Measurements from ENCODE around the gene C6orf52.
A peak's percentile ranks its signal among the peaks of the same experiment; 100 is the strongest.
"Not testable (repeated sequence)": the region's sequence is repeated elsewhere in the genome, so short reads cannot be mapped to it uniquely, and the experiment has no call there.

Gene C6orf52

DNA sequence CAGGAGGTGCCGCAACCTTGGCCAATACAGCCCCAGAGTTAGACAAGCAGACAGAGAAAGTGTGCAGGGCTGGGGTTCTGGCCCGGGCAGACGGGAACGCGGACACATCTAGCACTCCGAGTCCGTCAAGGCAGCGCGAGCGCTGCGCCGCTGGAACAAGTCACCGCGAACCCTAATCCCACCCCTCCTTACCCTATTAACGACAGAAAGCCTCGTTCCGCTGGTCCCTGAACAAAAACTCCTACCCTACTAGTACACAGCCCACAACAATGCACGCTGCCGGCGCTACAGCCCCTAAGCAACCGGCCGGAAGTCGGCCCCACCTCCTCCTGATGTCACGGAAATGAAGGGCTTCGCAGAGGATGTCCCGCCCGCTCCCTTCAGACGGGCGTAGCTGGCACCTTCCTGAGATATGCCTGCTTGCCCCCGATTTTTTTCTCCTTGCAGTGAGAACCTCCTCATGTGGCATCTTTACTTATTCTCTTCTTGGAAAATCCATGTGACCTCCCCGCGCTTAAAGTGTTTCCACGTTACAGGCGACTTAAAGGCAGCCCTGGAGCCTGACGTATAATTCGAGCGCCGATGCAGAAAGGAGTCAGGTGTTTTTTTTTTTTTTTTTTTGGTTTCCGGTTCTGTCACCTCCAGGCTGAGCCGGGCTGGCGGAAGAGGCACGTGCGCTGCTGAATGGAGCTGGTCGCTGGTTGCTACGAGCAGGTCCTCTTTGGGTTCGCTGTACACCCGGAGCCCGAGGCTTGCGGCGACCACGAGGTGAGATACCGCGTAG is at the start of gene C6orf52, which contains the start of gene PAK1IP1:
Gene C6orf52 (minus strand): TSS at position 315 of the 784 bp plus-strand sequence. CDS start 7,066 bp downstream, outside the sequence.
Gene PAK1IP1 (plus strand): TSS at position 671 of the 784 bp plus-strand sequence. CDS start 14 bp downstream, at position 685.
- peak; percentile 96 for DNase-seq (ENCODE audit: low spot score)

DNA sequence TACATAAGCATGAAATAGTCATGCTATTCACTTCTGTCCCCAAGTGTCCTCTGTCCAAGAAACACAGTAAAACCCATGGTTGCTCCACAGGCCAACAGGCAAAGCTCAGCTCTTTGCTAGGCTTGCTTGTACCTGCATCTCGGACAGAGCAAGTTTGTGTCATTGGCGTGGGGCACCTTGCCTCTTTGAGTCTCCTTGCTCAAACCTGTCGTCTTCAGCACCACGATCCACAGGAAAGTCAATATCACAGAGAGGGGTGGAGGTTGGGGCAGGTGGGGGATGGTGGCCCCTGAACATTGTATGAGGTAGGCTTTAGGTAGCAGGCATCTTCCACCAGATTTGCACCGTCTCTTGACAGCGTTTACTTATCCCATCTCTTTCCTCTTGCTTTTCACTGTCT is 49.1 kb upstream of the C6orf52 start:
- DNase-seq (ENCODE audit: low spot score), result no peak

DNA sequence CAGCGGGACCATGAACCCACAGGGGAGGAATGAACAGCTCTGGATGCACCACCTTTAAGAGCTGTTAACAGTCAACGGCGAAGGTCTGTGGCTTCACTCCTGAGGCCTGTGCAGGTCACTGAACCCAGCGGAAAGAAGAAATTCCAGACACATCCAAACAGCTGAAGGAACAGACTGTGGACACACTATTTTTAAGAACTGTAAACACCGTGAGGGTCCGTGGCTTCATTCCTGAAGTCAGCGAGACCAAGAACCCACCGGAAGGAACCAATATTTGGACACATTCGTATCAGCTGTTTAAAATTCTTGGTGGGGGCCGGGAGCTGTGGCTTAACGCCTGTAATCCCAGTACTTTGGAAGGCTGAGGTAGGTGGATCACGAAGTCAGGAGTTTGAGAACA is 47.8 kb upstream of the C6orf52 start:
- DNase-seq (ENCODE audit: low spot score), result no peak

DNA sequence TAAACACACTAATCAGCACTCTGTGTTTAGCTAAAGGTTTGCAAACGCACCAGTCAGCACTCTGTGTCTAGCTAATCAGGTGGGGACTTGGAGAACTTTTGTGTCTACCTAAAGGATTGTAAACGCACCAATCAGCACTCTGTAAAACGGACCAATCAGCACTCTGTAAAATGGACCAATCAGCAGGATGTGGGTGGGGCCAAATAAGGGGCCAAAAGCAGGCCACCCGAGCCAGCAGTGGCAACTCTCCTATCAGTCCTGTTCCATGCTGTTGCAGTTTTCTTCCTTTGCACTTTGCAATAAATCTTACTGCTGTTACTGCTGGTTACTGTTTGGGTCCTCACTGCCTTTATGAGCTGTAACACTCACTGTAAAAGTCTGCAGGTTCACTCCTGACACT is 47.2 kb upstream of the C6orf52 start:
- DNase-seq (ENCODE audit: low spot score), result not testable (repeated sequence)

DNA sequence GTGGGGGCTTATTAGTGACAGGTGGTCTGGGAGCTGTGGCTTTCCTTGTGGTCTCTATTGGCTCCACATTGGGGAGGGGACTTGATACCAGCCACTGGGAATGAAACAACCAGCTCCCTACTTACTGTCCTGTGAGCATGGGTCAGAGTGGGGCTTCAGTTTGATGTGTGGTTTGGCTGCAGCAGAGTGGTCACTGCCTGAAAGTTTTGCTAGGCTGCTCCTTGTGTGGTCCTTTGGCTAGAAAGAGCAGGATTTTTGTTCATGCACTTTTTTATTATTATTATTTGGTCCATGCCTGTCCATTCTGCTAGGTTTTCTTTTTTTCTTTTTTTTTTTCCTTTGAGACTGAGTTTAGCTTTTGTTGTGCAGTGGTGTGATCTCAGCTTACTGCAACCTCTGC is 45.6 kb upstream of the C6orf52 start:
- DNase-seq (ENCODE audit: low spot score), result no peak

DNA sequence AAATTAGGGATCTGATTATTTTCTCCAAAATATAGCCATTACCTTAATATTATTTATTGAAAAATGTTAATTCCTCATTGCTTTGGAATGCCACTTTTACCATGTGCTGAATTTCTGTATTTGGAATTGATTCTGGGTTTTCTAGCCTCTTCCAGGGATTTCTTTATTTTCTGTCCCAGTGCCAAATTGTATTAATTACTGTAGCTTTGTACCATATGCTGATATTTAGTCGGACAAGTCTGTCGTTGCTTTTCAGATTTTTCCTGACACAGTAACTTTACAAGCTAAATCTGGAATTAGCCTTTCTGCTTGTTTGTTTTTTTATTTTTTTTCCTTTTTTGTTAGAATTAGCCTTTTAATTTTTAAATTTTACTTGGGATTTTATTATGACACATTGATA is 42.3 kb upstream of the C6orf52 start:
- no peak for DNase-seq (ENCODE audit: low spot score)

DNA sequence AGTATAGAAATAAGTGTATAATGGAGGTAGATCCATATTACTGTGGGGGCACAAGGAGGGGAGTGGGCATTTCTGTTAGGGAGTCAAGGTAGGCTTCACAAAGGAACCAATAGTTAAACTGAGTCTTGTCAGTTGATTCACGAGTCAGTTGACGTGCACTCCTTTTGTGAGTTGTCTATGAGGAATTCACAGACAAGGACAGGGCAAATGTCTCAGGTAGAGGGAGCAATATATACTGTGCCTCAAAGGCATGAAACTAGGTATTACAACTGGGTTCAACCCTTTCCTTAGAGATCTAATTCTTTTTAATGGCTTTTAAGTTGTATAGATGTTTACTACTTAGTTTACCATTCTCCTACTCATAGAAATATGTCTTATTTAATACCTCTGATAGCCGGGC is 39.4 kb upstream of the C6orf52 start:
- no peak for DNase-seq (ENCODE audit: low spot score)

DNA sequence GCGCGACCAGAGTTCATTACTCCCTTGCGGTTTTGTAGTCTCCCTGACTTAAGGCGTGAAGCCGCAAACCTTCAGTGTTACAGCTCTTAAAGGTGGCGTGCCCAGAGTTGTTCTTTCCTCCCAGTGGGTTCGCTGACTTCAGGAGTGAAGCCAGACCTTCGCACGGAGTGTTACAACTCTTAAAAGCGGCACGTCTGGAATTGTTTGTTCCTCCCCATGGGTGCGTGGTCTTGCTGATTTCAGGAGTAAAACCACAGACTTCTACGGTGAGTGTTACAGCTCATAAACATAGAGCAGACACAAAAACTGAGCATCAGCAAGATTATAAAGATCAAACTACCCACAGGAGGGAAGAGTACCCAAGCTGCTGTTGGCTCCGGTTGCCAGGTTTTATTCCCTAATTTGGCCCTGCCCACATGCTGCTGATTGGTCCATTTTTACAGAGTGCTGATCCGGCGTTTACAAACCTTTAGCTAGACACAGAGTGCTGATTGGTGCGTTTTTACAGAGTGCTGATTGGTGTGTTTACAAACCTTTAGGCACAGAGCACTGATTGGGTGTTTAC is 38.8 kb upstream of the C6orf52 start:
- DNase-seq (ENCODE audit: low spot score), result no peak

DNA sequence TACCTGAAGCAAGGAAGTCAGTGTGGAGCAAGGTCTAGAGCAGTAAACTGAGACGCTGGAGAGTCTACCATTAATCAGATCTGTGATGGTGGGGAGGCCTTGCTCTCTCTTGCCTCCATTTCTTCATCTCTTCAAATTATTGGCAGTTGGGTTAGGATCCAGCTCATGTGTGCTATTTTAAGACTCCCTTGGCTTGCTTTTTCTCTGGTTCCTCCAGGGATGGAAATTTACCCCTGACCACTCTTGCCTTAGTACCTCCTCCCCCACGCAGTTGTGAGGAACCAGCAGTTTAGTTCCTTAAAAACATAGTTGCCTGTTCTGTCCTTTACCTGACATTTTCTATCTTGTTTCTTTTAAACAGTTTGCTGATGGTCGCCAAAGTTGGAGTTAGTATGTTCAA is 35.8 kb upstream of the C6orf52 start:
- DNase-seq (ENCODE audit: low spot score), result no peak

DNA sequence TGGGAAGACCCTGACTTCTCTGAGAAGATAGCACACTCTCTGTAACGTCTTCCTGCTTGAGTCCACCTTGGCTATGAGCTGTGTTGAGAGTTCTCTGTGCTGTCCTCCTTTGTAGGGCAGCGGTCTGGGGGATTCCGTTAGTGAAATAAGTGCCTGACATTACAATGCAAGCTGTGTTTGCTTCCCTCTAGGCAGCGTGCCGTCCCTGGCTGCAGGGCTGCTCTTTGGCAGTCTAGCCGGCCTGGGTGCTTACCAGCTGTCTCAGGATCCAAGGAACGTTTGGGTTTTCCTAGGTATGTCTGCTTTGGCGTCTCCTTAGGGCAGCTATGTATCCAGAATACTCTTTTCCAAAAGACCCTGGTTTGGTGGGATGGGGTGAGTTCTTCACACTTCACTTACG is 31.3 kb upstream of the C6orf52 start:
- no peak for DNase-seq (ENCODE audit: low spot score)

DNA sequence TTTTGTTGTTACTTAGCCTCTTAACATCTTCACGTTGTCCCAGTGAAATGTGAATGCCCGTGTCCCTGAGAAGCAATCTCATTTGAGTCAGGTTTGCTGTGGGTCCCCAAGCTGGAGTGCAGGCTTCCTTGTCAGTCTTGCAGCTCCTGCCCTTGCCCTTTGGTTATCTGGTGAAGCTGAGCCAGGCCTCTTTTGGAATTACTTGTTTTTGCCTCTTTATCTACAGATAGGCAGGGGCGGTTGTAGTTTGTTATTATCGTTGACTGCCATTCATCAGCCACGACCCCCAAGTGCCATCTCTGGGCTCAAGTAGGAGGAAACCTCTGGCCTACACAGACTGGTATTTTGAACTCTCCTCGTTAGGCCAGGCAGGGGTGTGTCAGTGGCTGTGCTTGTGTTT is 30.6 kb upstream of the C6orf52 start:
- DNase-seq (ENCODE audit: low spot score), result no peak

DNA sequence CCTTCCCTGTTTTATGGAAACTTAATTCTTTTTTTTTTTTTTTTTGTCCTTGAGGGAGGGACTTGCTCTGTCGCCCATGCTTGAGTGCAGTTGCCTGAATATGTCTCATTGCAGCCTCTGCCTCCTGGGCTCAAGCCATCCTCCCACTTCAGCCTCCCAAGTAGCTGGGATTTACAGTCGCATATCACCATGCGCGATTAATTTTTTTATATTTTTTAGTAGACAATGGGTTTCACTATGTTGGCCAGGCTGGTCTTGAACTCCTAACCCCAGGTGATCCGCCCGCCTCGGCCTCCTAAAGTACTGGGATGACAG is 29.1 kb upstream of the C6orf52 start:
- no peak for DNase-seq (ENCODE audit: low spot score)

DNA sequence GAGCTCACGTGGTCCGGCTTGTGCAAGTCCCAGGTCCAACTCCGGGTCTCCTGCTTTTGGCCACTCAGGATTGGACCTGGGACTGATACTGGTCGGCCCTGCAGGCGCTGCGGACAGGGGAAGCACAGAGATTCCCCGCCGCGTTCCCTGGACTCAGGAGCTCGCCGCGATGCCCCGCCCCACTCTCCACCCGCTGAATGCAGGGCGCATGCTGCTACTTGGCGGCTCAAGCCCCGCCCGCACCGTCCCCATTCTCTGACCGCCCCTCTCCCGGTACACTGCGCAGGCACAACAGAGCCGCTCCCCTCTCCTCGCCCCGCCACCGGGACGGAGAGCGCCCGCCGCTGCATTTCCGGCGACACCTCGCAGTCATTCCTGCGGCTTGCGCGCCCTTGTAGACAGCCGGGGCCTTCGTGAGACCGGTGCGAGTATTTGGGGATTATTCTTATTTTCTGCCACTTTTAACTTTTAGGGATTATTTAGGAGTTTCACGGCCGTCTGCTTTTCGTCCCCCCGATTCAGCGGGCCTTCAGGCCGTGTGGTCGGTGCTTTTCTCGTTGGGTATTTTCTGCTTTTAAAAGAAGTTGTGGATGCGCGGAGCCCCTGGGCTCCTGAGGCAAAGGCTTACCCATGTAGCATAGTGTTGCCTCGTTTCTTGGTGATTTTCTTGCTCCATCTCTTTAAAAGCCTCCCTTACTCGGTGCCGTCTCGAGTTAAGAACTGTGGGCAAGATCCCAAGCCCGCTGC is 28.6 kb upstream of the C6orf52 start, which contains the start of gene TMEM14C:
Gene TMEM14C (plus strand): TSS at position 251 of the 747 bp plus-strand sequence. CDS start 1,544 bp downstream, outside the sequence.
- DNase-seq (ENCODE audit: low spot score), result peak; percentile 89

DNA sequence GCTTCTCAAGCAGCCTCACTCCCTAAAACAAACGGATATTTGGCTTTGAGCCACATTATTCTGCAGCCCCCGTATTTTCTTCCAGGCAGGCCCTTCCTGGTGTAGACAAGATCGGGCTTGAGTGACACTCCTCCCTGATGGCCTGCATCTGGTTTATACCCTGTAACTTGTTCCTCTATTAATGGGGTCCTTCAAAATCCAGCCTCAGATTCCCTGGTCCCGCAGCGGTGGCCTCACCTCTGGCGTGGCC is 28.1 kb upstream of the C6orf52 start:
- no peak for DNase-seq (ENCODE audit: low spot score)

DNA sequence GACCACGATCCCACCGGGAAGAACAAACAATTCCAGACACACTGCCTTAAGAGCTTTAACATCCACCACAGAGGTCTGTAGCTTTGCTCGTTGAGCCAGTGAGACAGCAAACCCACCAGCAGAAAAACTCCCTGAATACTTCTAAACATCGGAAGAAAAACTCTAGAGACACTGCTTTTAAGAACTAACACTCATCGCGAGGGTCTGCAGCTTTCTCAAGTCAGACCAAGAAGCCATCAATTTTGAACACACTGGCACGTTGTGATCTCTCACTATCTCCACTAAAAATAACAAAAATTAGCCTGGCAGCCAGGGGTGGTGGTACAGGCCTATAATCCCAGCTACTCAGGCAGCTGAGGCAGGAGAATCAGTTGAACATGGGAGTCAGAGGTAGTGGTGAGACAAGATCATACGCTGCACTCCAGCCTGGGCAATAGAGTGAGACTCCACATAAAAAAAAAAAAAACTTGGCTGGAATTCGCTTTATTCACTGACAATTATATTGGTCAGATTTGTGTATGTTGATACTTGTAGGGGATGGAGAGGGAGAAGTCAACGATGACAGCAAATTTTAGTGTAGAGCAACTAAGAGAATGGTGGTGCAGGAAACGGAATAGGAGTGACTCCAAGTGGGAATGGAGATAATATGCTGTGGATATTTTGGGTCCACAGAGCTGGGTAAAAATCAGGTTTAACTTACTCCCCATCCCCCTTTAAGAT is 27.6 kb upstream of the C6orf52 start:
- DNase-seq (ENCODE audit: low spot score), result no peak

DNA sequence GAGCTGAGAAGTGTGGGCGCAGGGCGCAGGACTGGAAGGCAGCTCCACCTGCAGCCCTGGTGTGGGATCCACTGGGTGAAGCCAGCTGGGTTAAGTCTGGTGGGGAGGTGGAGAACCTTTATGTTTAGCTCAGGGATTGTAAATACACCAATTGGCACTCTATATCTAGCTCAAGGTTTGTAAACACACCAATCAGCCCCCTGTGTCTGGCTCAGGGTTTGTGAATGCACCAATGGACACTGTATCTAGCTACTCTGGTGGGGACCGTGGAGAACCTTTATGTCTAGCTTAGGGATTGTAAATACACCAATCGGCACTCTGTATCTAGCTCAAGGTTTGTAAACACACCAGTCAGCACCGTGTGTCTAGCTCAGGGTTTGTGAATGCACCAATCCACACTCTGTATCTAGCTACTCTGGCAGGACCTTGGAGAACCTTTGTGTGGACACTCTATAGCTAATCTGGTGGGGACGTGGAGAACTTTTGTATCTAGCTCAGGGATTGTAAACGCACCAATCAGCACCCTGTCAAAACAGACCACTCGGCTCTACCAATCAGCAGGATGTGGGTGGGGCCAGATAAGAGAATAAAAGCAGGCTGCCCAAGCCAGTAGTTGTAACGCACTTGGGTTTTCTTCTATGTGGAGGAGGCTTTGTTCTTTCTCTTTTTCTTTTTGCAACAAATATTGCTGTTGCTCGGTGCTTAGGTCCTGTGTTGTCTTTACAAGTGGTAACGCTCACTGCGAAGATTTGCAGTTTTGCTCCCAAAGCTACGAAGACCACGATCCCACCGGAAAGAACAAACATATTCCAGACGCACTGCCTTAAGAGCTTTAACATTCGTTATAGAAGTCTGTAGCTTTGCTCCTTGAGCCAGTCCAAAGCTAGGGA is 26.8 kb upstream of the C6orf52 start:
- DNase-seq (ENCODE audit: low spot score), result peak; percentile 46

DNA sequence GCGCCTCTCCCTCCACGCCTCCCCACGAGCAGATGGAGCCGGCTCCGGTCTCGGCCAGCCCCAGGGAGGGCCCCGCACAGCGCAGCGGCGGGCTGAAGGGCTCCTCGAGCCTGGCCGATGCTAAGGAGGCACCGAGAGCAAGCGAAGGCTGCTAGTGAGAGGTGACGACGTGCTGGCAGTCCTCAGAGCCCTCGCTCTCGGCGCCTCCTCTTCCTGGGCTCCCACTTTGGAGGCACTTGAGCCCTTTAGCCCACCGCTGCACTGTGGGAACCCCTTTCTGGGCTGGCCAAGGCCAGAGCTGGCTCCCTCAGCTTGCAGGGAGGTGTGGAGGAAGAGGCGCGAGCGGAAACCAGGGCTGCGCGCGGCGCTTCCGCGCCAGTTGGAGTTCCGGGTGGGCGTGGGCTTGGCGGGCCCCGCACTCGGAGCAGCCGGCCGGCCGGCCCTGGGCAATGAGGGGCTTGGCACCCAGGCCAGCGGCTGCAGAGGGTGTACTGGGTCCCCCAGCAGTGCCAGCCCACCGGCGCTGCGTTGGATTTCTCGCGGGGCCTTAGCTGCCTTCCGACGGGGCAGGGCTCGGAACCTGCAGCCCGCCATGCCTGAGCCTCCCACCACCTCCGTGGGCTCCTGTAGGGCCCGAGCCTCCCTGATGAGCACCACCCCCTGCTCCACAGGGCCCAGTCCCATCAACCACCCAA is 26.0 kb upstream of the C6orf52 start:
- DNase-seq (ENCODE audit: low spot score), result peak; percentile 34

DNA sequence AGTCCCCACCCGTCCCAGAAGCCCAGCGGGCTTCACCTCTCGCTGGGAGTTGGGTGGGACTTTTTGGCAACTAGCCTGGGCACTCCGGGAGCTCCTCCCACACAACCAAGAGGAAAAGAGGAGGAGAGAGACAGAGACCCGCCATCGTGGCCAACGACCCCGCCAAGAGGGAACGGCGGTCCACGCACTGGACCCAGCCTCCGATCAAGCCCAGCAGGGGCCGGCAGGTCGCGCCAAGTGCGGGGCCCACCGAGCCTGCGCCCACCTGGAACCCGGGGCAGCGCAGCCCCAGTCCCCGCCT is 25.5 kb upstream of the C6orf52 start:
- no peak for DNase-seq (ENCODE audit: low spot score)

DNA sequence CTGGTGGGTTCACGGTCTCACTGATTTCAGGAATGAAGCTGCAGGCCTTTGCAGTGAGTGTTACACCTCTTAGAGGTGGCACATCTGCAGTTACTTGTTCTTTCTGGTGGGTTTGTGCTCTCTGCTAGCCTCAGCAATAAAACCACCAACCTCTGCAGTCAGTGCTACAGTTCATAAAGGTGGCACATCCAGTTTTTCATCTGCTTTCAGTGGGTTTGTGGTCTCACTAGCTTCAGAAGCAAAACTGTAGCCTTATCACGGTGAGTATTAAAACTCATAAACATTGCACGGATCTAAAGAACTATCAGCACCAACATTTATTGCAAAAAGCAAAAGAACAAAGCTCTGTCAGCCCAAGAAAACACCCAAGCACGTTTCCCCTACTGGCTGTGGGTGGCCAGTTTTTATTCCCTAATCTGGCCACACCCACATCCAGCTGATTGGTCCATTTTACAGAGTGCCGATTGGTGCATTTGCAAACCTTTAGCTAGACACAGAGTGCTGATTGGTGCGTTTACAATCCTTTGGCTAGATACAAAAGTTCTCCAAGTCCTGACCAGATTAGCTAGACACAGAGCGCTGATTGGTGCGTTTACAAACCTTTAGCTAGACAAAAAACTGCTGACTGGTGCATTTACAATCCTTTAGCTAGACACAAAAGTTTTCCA is 25.0 kb upstream of the C6orf52 start:
- peak; percentile 63 for DNase-seq (ENCODE audit: low spot score)

DNA sequence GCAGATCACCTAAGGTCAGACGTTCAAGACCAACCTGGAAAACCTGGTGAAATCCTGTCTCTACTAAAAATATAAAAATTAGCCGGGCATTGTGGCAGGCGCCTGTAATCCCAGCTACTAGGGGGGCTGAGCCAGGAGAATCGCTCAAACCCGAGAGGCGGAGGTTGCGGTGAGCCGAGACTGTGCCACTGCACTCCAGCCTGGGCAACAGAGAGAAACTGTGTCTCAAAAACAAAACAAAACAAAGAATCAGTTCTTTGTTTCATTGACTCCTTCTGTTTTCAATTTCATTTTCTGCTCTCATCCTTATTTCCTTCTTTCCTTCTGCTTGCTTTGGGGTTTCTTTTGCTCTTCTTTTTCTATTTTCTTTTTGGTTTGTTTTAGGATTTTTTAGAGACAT is 19.5 kb upstream of the C6orf52 start:
- no peak for DNase-seq (ENCODE audit: low spot score)

DNA sequence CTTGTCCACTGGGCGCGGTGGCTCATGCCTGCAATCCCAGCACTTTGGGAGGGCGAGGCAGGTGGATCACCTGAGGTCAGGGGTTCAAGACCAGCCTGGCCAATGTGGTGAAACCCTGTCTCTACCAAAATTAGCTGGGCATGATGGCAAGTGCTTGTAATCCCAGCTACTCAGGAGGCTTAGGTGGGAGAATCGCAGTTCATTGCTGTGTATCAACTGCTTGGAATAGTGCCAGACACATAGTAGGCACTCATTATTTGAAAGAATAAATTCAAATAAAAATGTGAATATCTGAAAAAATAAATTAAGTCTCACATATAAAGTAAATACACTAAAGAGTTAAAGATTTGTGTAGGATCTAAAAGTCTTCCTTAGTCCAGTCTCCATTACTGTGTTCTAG is 2.2 kb upstream of the C6orf52 start:
- no peak for DNase-seq (ENCODE audit: low spot score)

All from NAMALWA (cell line).